ENCODE measurements around the gene ALDH8A1. TPM values are rescaled to one million over a fixed set of nuclear protein-coding genes. Genes with fewer than 3 reads are reported as not detected.

The ALDH8A1 gene
- total and polyA plus RNA-seq, 10 of the 15 experiments (the other 5 are each of a cell fraction or from before 2014, with no cell fraction given) = 0.13 to 1.8 (median 0.62) TPM; not detected in 3

- Histone ChIP-seq H4K20me1 (ENCODE audit: control insufficient read depth, insufficient read depth) (no peaks in the 10 kb centered on the region), H3K4me3 (no peak overlapping the region), H3K9me3 (replicated peaks; ENCODE audit: control insufficient read depth, insufficient read depth, low read length) (no peaks in the 10 kb centered on the region), H2AFZ (ENCODE audit: control insufficient read depth, low read depth, low read length) (no peak overlapping the region), H3K4me2 (ENCODE audit: control insufficient read depth, insufficient read depth) (no peak overlapping the region), H3K27ac (ENCODE audit: control insufficient read depth, insufficient read depth) (no peak overlapping the region), H3K4me1 (ENCODE audit: control insufficient read depth, insufficient read depth, low read length) (no peaks in the 10 kb centered on the region), H3K79me2 (ENCODE audit: control insufficient read depth, insufficient read depth, low read length) (no peaks in the 10 kb centered on the region), H3K9ac (ENCODE audit: control insufficient read depth, insufficient read depth, low read length) (no peak overlapping the region), H3K36me3 (ENCODE audit: control insufficient read depth in 2 of 2, insufficient read depth in 2 of 2, low read length in 1 of 2) (peaks cover 0 to 9% of the 10 kb centered on the region in 2 experiments; a peak in 3 of 4 replicates), H3K27me3 (replicated peaks in 1 of 2; ENCODE audit: control insufficient read depth in 2 of 2, insufficient read depth in 2 of 2, low read length in 1 of 2) (no peaks in the 10 kb centered on the region)
- ChIA-PET POLR2A (no interaction called here), CTCF (no interaction called here), RAD21 (ENCODE audit: unreplicated experiment) (no interaction called here), SMC1A (ENCODE audit: uncharacterized antibody, unreplicated experiment) (no interaction called here)
- DNase-seq (ENCODE audit: low read depth, low spot score) (no peak), ATAC-seq (no peak), FAIRE-seq (no peak)
- in situ Hi-C loops (cut with MboI) (loop anchor here (25.0 kb wide), 1 partner anchor 447 kb away; no protein-coding TSS in a partner anchor), intact Hi-C loops (cut with micrococcal nuclease; ENCODE audit: unreplicated experiment) (no loop called here)
- WGBS (ENCODE audit: insufficient coverage, insufficient replicate concordance, low lambda C conversion rate, missing lambda C conversion rate) = 87% methylated on average over 3 of the region's 3 CpGs
- TSS peak; percentile 3 for BruUV-seq (replicated peaks)
- TF ChIP-seq PBX3 (IDR thresholded peaks at IDR 0.05; ENCODE audit: insufficient replicate concordance, low read depth, low read length) (no peak), ESRRA (IDR thresholded peaks at IDR 0.05; ENCODE audit: low read length) (no peak), YY1 (IDR thresholded peaks at IDR 0.05; ENCODE audit: low read depth, low read length) (no peak), POLR2AphosphoS5 (IDR thresholded peaks at IDR 0.05; ENCODE audit: low read length) (no peak), E4F1 (IDR thresholded peaks at IDR 0.05; ENCODE audit: borderline replicate concordance, partially characterized antibody) (no peak), TCF7 (IDR thresholded peaks at IDR 0.05; ENCODE audit: borderline replicate concordance) (no peak)
- TF ChIP-seq, protein P1, sequence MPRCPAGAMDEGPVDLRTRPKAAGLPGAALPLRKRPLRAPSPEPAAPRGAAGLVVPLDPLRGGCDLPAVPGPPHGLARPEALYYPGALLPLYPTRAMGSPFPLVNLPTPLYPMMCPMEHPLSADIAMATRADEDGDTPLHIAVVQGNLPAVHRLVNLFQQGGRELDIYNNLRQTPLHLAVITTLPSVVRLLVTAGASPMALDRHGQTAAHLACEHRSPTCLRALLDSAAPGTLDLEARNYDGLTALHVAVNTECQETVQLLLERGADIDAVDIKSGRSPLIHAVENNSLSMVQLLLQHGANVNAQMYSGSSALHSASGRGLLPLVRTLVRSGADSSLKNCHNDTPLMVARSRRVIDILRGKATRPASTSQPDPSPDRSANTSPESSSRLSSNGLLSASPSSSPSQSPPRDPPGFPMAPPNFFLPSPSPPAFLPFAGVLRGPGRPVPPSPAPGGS (IDR thresholded peaks at IDR 0.05; ENCODE audit: borderline replicate concordance, insufficient read depth, low read depth, low read length, poor library complexity, severe bottlenecking) = no peak
- TF ChIP-seq, protein P2, sequence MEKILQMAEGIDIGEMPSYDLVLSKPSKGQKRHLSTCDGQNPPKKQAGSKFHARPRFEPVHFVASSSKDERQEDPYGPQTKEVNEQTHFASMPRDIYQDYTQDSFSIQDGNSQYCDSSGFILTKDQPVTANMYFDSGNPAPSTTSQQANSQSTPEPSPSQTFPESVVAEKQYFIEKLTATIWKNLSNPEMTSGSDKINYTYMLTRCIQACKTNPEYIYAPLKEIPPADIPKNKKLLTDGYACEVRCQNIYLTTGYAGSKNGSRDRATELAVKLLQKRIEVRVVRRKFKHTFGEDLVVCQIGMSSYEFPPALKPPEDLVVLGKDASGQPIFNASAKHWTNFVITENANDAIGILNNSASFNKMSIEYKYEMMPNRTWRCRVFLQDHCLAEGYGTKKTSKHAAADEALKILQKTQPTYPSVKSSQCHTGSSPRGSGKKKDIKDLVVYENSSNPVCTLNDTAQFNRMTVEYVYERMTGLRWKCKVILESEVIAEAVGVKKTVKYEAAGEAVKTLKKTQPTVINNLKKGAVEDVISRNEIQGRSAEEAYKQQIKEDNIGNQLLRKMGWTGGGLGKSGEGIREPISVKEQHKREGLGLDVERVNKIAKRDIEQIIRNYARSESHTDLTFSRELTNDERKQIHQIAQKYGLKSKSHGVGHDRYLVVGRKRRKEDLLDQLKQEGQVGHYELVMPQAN (conservative IDR thresholded peaks at IDR 0.05) = no peak
Measured at GRCh38 chr6:134990262-134990661, 40.4 kb upstream of the ALDH8A1 start.
